Occipital lobe (tissue), 2 donors: ENCODE results near the gene KCNH2. TPM values are rescaled to one million over a fixed set of nuclear protein-coding genes. Genes with fewer than 3 reads are reported as not detected.
"Not testable (repeated sequence)": the region's sequence is repeated elsewhere in the genome, so short reads cannot be mapped to it uniquely, and the experiment has no call there.

ENCODE experiments used
- DNase-seq: peaks from one replicate; lab custom pipeline; 2025; lab: John Stamatoyannopoulos, UW
- total RNA-seq: library from RNA; depleted of rRNA; stranded (reverse); fragments of >200 nt; gene quantifications from one replicate; pipeline ENCODE4 v1.2.3, GENCODE V29; 2014

The KCNH2 gene
- total RNA-seq, 1 donor from 2014 or later, result 8.0 TPM

DNA sequence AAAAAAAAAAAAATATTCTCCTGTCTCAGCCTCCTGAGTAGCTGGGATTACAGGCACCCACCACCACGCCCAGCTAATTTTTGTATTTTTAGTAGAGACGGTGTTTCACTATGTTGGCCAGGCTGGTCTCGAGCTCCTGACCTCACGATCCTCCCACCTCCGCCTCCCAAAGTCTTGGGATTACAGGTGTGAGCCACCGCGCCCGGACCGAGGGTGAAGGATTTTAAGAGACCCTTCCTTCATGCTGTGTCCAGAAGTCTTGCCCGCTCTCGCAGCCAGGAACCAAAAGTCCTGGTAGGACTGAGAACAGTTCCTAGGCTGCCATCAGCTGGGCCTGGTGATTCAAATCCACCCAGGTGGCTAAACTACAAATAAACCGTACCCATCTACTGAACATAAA, 33.5 kb upstream of the KCNH2 start:
- DNase-seq, result not testable (repeated sequence)

GRCh38 chr7:151011097-151011409, 32.9 kb upstream of the KCNH2 start:
- no peak for DNase-seq

DNA sequence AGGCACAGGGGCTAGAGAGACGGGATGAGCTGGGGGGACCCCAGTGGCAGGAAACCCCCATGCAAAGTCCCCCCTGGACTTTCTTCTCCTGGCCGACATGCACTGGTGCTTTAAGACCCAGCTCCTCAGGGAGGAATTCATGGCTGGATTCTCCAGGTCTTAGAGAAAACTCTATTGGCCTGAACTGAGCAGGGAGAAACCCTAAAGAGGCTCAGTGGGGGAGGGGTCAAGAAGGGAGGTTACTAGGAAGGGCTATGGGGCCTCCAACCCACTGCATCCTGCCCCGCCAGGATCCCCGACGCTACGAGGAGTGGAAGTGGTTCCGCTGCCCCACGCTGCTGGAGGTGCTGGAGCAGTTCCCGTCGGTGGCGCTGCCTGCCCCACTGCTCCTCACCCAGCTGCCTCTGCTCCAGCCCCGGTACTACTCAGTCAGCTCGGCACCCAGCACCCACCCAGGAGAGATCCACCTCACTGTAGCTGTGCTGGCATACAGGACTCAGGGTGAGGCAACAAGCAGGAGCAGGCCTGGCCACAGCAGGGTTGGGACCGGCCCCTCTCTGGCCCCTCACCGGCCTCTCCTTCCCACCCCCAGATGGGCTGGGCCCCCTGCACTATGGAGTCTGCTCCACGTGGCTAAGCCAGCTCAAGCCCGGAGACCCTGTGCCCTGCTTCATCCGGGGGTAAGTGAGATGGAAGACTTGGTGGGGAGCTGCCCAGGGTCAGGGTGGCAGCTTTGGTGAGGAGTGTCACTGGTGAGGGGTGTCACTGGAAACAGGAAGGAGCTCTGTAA, 32.4 kb upstream of the KCNH2 start:
- DNase-seq, result no peak

GRCh38 chr7:151010037-151010306, 31.9 kb upstream of the KCNH2 start:
- no peak for DNase-seq

GRCh38 chr7:151009327-151010036, 31.4 kb upstream of the KCNH2 start:
- no peak for DNase-seq

GRCh38 chr7:151008511-151009323, 30.6 kb upstream of the KCNH2 start:
- peak; percentile 13 for DNase-seq

DNA sequence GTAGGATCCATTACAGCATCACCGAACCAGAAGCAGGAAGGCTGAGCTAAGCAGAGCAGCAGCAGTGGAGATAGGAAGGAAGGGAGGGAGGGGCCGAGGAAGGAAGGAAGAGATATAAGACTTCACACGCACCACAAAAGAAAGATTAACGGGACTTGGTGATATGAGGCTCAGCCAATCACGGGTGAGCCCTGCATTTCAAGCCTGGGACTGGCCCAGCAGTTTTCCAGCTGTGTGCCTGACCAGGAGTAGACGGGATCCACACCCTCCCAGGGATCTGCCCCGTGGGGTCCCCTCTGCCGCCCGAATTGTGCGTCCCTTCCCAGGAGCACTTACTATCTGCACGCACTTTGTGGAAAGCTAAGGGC, 30.0 kb upstream of the KCNH2 start:
- no peak for DNase-seq

GRCh38 chr7:151007469-151007898, 29.4 kb upstream of the KCNH2 start:
- no peak for DNase-seq

- no peak for DNase-seq
Measured at GRCh38 chr7:151006590-151007300, 28.6 kb upstream of the KCNH2 start.

DNA sequence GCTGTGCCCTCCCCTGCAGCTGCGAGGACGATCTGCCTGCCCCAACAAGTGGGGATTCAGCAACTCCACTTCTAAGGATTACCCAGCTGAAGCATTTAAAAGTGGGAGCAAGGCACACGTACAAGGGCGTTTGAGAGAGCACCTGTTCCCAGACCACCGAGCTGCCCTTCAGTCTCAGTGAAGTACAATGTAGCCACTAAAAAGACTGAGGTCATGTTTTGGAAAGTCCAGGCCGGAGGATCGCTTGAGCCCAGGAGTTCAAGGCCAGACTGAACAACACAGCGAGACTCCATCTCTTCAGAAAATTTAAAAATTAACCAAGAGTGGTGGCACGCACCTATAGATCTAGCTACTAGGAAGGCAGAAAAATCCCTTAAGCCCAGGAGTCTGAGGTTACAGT, 27.4 kb upstream of the KCNH2 start:
- DNase-seq, result no peak

- DNase-seq, result no peak
Measured at GRCh38 chr7:151003572-151003971, 25.5 kb upstream of the KCNH2 start.

GRCh38 chr7:151001546-151001945, 23.4 kb upstream of the KCNH2 start:
- no peak for DNase-seq

- DNase-seq, result no peak
Measured at GRCh38 chr7:151000897-151001495, 22.9 kb upstream of the KCNH2 start.

- DNase-seq, result no peak
Measured at GRCh38 chr7:150999497-151000230, 21.5 kb upstream of the KCNH2 start.

- no peak for DNase-seq
Measured at GRCh38 chr7:150999001-150999400, 20.9 kb upstream of the KCNH2 start.

- DNase-seq, result no peak
Measured at GRCh38 chr7:150998341-150998740, 20.2 kb upstream of the KCNH2 start.

GRCh38 chr7:150997817-150998216, 19.7 kb upstream of the KCNH2 start:
- DNase-seq, result no peak

GRCh38 chr7:150997075-150997511, 19.0 kb upstream of the KCNH2 start:
- no peak for DNase-seq

DNA sequence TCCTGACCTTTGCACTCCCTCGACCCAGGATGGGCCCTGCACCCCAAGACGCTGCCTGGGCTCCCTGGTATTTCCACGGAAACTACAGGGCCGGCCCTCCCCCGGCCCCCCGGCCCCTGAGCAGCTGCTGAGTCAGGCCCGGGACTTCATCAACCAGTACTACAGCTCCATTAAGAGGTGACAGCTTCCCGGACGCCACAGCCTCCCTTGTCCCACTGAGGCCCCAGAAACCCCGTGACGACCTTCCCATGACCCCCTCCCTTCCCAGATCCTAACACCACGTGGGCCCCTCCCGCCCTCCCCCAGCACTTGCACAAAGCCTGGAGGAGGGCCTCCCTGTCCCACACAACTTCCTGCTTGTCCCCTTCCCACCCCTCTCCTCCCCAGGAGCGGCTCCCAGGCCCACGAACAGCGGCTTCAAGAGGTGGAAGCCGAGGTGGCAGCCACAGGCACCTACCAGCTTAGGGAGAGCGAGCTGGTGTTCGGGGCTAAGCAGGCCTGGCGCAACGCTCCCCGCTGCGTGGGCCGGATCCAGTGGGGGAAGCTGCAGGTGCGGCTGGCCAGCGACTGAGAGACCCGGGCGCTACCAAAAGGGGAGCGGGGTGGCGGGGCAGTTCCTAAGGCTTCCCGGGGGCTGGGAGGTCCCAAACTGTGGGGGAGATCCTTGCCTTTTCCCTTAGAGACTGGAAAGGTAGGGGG, 18.4 kb upstream of the KCNH2 start:
- no peak for DNase-seq

DNA sequence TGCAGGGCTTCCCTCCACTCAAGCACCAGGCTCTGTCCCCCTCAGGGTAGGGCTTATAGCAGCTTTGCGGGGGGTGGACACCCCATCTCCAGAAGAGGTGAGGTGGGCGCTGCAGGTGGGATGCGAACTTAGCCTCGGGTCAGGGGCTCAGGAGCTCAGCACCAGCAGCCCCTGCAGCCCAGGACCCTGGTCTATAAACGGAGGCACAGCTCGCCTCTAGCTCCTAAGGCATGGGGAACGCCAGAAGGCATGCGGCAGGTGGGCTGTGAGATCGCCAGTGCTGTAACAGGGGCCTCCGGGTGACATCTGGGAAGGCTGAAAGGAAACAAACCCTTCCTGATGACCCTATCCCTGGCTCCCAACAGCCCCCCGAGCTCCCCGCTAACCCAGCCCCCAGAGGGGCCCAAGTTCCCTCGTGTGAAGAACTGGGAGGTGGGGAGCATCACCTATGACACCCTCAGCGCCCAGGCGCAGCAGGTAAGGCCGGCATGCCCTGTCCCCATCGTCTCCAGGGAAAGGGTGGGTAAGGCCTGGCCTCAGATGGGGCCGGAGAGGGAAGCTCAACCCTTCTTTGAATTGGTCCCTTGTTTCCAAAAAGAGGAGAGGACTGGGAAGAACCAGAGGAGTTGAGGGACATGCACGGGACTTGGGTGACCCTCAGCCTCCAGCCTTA, 16.9 kb upstream of the KCNH2 start:
- DNase-seq, result no peak
